GM21390 (cell line): ENCODE results near the gene CCDC50.

Experiments used
- ATAC-seq: cut with Tn5 transposase; IDR thresholded peaks from one replicate; pipeline ENCODE4 v1.9.1; 2021; ENCODE audit not compliant: unreplicated experiment

Gene CCDC50

DNA sequence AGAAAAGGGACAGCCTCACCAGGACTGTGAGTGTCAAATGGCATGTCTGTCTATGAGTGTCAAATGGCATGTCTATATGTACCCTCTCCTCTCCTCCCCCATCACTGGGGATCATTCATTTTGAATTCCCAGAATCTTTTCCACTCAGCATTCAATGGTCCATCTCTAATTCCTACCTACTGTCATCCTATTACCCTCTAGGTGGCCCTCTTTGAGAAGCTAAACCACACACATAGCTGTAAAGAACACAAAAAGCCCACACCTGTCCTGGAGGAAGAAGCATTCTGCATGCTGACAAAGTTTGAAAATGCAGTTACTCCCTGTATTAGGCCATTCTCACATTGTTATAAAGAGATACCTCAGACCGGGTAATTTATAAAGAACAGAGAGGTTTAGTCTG lies 85.5 kb downstream of the CCDC50 start:
- ATAC-seq: no peak

- no peak for ATAC-seq
Observed at GRCh38 chr3:191415566-191415965, 86.4 kb downstream of the CCDC50 start.

- ATAC-seq: no peak
Observed at GRCh38 chr3:191417457-191417729, 88.2 kb downstream of the CCDC50 start.

DNA sequence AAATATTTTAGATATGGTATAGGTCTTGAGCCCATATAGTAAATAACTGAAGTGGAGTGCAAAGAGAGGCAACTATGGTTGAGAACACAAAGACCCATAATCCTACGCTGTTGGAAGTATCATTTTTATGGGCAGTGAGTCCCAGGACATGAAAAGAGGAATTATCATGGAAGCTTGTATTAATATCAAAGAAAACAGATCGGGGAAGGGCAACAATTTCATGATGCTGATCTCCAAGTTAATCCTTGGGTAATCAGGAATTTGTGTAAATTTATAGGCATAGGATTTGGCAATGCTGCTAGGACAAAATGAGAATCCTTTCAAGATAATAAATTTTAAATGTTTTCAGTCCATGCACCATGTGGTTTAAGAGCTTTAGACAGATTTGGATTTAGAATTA lies 91.6 kb downstream of the CCDC50 start:
- ATAC-seq: no peak

DNA sequence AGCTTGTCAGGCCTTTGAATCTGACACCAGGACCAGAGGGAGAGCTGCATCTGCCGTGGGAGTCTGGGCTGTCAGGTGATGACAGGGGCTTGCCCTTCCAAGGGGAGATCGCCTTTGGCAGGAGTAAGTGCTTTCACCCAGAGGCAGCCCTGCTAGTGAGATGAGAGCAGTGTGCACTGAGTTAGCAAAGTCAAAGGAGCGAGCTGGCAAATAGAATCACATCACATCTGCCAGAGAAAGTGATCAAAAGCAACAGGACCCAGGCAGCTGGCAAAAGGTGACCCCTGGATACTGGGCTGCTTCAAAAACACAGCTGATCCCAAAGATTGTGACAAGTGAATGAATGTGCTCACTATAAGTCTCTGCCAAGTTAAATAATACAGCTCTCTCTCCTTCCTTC lies 95.7 kb downstream of the CCDC50 start:
- ATAC-seq: no peak

- ATAC-seq: no peak
Observed at GRCh38 chr3:191425322-191425734, 96.1 kb downstream of the CCDC50 start.

DNA sequence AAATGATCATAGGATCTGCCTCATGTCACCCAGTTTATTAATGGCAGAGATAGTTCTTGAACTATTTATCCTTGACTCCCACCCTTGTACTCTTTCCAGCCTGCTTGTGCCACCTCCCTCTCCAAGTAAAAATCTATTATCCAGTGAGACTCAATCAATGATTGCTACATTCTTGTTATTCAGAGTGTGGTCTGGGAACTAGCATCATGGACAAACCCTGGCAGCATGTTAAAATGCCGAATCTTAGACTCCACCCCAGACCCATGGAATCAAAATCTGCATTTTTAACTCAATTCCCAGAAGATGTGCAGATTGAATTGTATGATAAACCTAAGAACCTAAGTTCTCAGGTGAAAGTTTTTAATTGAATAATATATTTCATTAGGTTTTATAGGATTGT lies 97.1 kb downstream of the CCDC50 start:
- no peak for ATAC-seq

GRCh38 chr3:191428177-191428576 lies 99.0 kb downstream of the CCDC50 start:
- no peak for ATAC-seq

DNA sequence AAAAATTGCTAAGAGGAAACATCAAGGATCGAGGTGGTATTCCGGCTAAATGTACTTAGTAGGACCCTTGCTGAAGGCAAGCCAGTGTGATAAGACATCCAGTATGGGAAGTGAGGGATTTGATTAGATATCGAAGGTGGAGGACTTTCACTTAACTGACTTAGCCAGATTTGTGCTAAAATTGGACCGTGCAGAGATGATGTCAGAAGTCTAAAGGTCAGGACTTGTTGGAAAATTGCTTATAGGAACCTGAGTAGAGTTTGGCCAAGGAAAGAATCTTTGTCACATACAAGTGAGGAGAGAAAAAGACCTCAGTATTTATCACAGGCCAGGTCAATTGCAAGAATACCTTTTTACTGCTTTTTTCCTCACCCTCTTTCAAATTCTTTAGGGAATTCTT lies 100.9 kb downstream of the CCDC50 start:
- ATAC-seq: no peak

- no peak for ATAC-seq
Observed at GRCh38 chr3:191431160-191431822, 102.1 kb downstream of the CCDC50 start.

- no peak for ATAC-seq
Observed at GRCh38 chr3:191432162-191432561, 103.0 kb downstream of the CCDC50 start.

DNA sequence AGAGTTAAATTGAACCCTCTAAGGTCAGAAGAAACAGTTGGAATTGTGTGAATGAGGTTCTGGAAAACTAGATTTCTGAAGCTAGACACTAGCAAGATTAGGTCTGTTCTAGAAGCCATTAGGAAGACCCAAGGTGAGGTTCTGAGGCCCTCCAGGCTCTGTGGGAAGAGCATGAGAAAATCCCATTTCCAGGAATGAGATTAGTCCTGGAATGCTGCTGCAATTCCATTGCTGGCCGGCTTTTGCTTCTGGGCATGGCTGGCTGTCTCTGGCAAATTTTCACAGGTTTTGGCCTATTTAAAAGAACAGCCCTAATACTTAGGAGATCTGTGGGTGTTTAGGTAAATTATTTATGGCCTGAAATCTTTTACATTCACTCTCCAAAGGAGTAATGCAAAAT lies 104.8 kb downstream of the CCDC50 start:
- no peak for ATAC-seq

- ATAC-seq: no peak
Observed at GRCh38 chr3:191435981-191436380, 106.8 kb downstream of the CCDC50 start.

DNA sequence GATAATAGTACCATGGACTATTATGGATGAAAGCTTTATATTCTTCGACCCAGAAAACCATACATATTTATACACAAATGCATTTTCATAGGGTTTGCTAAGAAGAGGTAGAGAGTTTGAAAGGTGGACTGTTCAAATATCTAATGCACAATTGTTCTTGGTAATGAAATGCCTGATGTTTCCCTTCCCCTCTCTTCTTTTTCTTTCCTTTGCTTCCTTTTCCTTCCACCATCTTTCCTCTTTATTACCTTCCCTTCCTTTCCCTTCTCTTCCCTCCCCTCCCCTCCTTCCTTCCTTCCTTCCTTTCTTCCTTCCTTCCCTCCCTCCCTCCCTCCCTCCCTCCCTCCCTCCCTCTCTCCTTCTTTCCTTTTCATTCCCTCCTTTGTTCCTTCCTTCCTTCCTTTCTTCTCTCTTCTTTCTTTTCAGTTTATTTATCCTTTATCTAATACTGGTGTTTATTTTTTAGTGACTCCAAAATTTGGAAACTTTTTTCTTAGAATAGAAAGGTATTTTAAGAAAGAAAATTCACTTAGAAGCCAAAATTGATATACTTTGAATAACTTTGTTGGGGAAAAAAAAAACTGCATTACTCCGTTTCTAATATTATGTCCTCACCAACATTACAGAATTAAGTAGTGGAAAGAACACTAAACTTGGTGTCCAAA lies 109.1 kb downstream of the CCDC50 start:
- ATAC-seq: no peak

DNA sequence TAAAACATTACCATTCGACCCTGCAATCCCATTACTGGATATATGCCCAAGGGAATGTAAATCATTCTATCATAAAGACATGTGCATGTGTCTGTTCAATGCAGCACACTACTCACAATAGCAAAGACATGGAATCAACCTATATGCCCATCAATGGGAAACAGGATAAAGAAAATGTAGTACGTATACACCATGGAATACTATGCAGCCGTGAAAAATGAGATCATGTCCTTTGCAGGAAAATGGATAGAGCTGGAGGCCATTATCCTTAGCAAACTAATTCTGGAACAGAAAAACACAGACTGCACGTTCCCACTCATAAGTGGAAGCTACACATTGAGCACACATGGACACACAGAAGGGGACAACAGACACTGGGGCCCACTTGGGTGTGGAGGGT lies 111.3 kb downstream of the CCDC50 start:
- no peak for ATAC-seq

- no peak for ATAC-seq
Observed at GRCh38 chr3:191441687-191442086, 112.5 kb downstream of the CCDC50 start.

- no peak for ATAC-seq
Observed at GRCh38 chr3:191444569-191444968, 115.4 kb downstream of the CCDC50 start.
